MM.1S (cell line): ENCODE results near the gene SH3RF3.

Source experiments
- CTCF ChIP-seq: fragments of 300-600 bp; sonication (generic); IDR thresholded peaks from 2 replicates; pipeline ENCODE4 v1.5.1; 2016; ENCODE audit warnings: antibody characterized with exemption, low read length, mixed read lengths
- EZH2 ChIP-seq: fragments of 300-600 bp; sonication (generic); optimal IDR thresholded peaks from 2 replicates; pipeline ENCODE3; 2017; ENCODE audit warnings: low read depth, mild to moderate bottlenecking, antibody characterized with exemption, low read length, mixed read lengths

DNA sequence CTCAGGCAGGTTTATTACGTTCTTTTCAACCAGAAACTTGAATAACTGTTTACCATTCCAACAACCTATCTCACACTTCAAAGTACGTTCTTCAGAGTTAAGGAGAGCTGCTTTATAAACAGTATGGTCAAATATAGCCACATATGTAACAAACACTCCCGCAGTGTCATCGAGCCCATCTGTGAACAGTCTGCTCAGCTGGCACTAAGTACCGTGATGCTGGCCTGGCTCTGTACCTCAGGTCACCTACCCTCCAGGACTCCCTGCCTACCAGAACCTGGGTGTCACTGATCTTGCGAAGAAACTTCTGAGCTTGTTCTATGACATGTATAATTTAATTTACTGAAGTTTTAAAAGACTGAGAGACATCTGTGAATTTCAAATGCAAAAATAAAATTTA, 413.4 kb downstream of the SH3RF3 start:
- no peak for TF ChIP-seq CTCF
- no peak for TF ChIP-seq EZH2
